Measurements from ENCODE around the gene SPG7.

- TF ChIP-seq CTCF (conservative IDR thresholded peaks at IDR 0.05 in 1 of 2, IDR thresholded peaks at IDR 0.05 in 1 of 2; ENCODE audit: extremely low read depth in 1 of 2, insufficient read depth in 1 of 2, low read depth in 1 of 2, low read length in 2 of 2) (no peak), EZH2 (IDR thresholded peaks at IDR 0.05; ENCODE audit: borderline replicate concordance, low read length) (no peak)
Measured at GRCh38 chr16:89564476-89565255, 56.5 kb downstream of the SPG7 start.

Data from mammary epithelial cell (primary cell).